CMK (cell line): ENCODE data around the gene SHOC2.

Experiments used
- DNase-seq: peaks from one replicate; pipeline ENCODE4 v3.0.0-alpha.2; 2010; ENCODE audit warnings: low read depth

The SHOC2 gene

GRCh38 chr10:110919349-110919931 lies at the start of gene SHOC2:
TSS of gene SHOC2 (plus strand) at chr10:110919604. CDS start at chr10:110964359, 44,755 bp downstream.
- DNase-seq, result no peak

- no peak for DNase-seq
Observed at GRCh38 chr10:110870823-110871297, 48.5 kb upstream of the SHOC2 start.

GRCh38 chr10:110871298-110872084 lies 47.9 kb upstream of the SHOC2 start, which contains the start of gene PDCD4:
TSS of gene PDCD4 (plus strand) at chr10:110871928. CDS start at chr10:110876028, 4,100 bp downstream.
- peak; percentile 90 for DNase-seq

- DNase-seq, result peak; percentile 62
Observed at GRCh38 chr10:110872145-110872983, 47.0 kb upstream of the SHOC2 start.

- DNase-seq, result no peak
Observed at GRCh38 chr10:110872984-110873923, 46.1 kb upstream of the SHOC2 start.

GRCh38 chr10:110873951-110874350 lies 45.5 kb upstream of the SHOC2 start:
- DNase-seq, result no peak

- DNase-seq, result no peak
Observed at GRCh38 chr10:110876000-110876399, 43.4 kb upstream of the SHOC2 start.

- DNase-seq, result no peak
Observed at GRCh38 chr10:110876788-110877187, 42.6 kb upstream of the SHOC2 start.

GRCh38 chr10:110880012-110880411 lies 39.4 kb upstream of the SHOC2 start:
- DNase-seq, result no peak

- no peak for DNase-seq
Observed at GRCh38 chr10:110881247-110881646, 38.2 kb upstream of the SHOC2 start.

- no peak for DNase-seq
Observed at GRCh38 chr10:110881905-110882304, 37.5 kb upstream of the SHOC2 start.

GRCh38 chr10:110883924-110884323 lies 35.5 kb upstream of the SHOC2 start:
- no peak for DNase-seq

- no peak for DNase-seq
Observed at GRCh38 chr10:110885932-110886674, 33.3 kb upstream of the SHOC2 start.

- DNase-seq, result no peak
Observed at GRCh38 chr10:110887560-110887959, 31.8 kb upstream of the SHOC2 start.

- no peak for DNase-seq
Observed at GRCh38 chr10:110892602-110893288, 26.7 kb upstream of the SHOC2 start.

- no peak for DNase-seq
Observed at GRCh38 chr10:110893559-110894179, 25.7 kb upstream of the SHOC2 start.

- DNase-seq, result no peak
Observed at GRCh38 chr10:110897184-110897583, 22.2 kb upstream of the SHOC2 start.

- DNase-seq, result no peak
Observed at GRCh38 chr10:110898391-110898790, 21.0 kb upstream of the SHOC2 start.

- no peak for DNase-seq
Observed at GRCh38 chr10:110900983-110901382, 18.4 kb upstream of the SHOC2 start.
